Psoas muscle (tissue), 8 donors: ENCODE measurements around the gene SPDL1. TPM values are rescaled to one million over a fixed set of nuclear protein-coding genes. Genes with fewer than 3 reads are reported as not detected.

Experiments
- ATAC-seq, 4 donors: fragments of 200-7000 bp; cut with Tn5 transposase; one replicate each; pipeline ENCODE4 v1.9.1; 2020; ENCODE audit warnings: moderate library complexity in 3 of 4, mild to moderate bottlenecking in 2 of 4
- DNase-seq, 2 donors: peaks; one replicate each; pipeline ENCODE4 v3.0.0-alpha.2; 2020
- H3K27ac ChIP-seq: fragments of 200-600 bp; one replicate; pipeline ENCODE4 v1.8.0; 2022
- H3K27me3 ChIP-seq, 3 donors: fragments of 200-600 bp in 1 of 3; one replicate each; pipeline versions ENCODE4 v1.6.1 to v1.8.0; 2013 to 2022; ENCODE audit warnings: low read length in 2 of 3, mild to moderate bottlenecking in 2 of 3, moderate library complexity in 1 of 3; ENCODE audit not compliant: insufficient read depth in 3 of 3
- H3K36me3 ChIP-seq, 2 donors: fragments of 200-600 bp in 1 of 2; one replicate each; pipeline versions ENCODE4 v1.6.1 to v1.8.0; 2013 to 2022; ENCODE audit warnings: low read depth in 1 of 2, mild to moderate bottlenecking in 1 of 2, moderate library complexity in 1 of 2; ENCODE audit not compliant: insufficient read depth in 1 of 2
- H3K4me1 ChIP-seq: fragments of 200-600 bp; one replicate; pipeline ENCODE4 v1.8.0; 2022
- H3K4me3 ChIP-seq: fragments of 200-600 bp; one replicate; pipeline ENCODE4 v1.8.0; 2022; ENCODE audit warnings: mild to moderate bottlenecking
- H3K9me3 ChIP-seq: fragments of 200-600 bp; one replicate; pipeline ENCODE4 v1.8.0; 2022
- WGBS, 3 donors: extraction: QIAGEN DNeasy Blood & Tissue Kit; methylation state at CpG; one replicate each; pipeline versions ENCODE4 v1.1.6 to v1.1.7; 2013; 5-methylcytosine and 5-hydroxymethylcytosine counted together
- intact Hi-C, 2 donors: fragments of 100-400 bp; cut with DNase I; formaldehyde crosslinking; loops; one replicate each; pipeline versions ENCODE4 v1.11.0 to v1.14.2; 2022
- polyA plus RNA-seq, 3 donors: library from polyadenylated mRNA; stranded (reverse); fragments of 200-250 nt; gene quantifications; one replicate each; pipeline ENCODE4 v1.2.3, GENCODE V29; 2013
- total RNA-seq, 4 donors: library from RNA; stranded (reverse); fragmentation: NEBNext Ultra II Directional in 2 of 4; extraction: Animal tissue kit (Norgen Biotek cat#: 25700) in 2 of 4; gene quantifications; one replicate each; pipeline versions ENCODE4 v1.2.1 to v1.2.4, GENCODE V29; 2021 to 2023
- TF ChIP-seq, protein P1 (sequence below): fragments of 200-600 bp; IDR thresholded peaks from one replicate; pipeline ENCODE4 v1.8.0; 2022; ENCODE audit warnings: antibody characterized with exemption
- donor health status: healthy with polysubstance abuse.
- donor health status: DM: no; HTN: no; CAD: no; lungs with moderate emphysema.
- donor health status: Bipolar disorder and iron deficiency.
- donor health status: healthy.
- donor health status: DM: yes; HTN: yes; CAD: no.
- donor health status: DM: no; HTN: no; CAD: no.
- donor health status: DM: no; HTN: no; CAD: no.
- donor health status: DM: yes; HTN: yes; CAD: no.

The SPDL1 gene
- total and polyA plus RNA-seq, 7 donors = 1.7 to 6.3 (median 2.8) TPM

DNA sequence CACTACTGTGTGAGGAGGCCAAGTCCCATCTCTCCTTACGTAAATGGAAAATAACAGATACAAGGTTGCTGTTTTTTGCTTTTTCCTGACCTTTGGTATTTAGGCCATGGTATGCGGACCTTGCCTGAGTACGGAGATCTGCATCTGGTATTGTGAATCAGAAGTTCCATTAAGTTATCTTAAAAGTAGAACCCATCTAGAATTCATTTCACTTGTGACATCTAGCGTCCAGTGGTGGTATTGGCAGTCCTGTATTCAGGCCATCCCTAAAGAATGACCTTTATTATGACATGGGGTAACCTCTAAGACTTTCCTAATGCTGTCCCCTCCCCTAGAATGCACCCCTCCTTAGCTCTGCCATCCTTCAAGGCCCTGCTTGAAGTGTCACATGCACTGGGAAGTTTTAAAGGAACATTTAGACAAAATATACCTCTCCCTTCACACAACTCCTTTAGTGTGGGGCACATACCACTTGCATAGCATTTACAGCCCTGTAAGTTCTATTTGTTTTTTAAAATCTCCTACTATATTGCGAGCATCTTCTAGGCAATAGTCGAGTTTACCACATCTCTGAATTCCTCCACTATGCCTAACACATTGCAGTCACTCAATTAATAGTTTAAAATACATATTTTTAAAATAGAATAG lies 1.9 kb upstream of the SPDL1 start:
- peak in 1 of 2 donors; percentile 12 for DNase-seq
- intact Hi-C loops = loop anchor here (2.0 to 10.0 kb wide), 4 partner anchors 593 to 1097 kb away; partner anchors contain the start of gene RARS1 (in 1 of the 2)
- Histone ChIP-seq H3K27ac (no peak overlapping the region), H3K36me3 (no peaks in the 10 kb centered on the region), H3K27me3 (no peaks in the 10 kb centered on the region), H3K9me3 (no peaks in the 10 kb centered on the region), H3K4me1 (peaks cover 7% of the 10 kb centered on the region), H3K4me3 (no peak overlapping the region)
- TF ChIP-seq, protein P1, sequence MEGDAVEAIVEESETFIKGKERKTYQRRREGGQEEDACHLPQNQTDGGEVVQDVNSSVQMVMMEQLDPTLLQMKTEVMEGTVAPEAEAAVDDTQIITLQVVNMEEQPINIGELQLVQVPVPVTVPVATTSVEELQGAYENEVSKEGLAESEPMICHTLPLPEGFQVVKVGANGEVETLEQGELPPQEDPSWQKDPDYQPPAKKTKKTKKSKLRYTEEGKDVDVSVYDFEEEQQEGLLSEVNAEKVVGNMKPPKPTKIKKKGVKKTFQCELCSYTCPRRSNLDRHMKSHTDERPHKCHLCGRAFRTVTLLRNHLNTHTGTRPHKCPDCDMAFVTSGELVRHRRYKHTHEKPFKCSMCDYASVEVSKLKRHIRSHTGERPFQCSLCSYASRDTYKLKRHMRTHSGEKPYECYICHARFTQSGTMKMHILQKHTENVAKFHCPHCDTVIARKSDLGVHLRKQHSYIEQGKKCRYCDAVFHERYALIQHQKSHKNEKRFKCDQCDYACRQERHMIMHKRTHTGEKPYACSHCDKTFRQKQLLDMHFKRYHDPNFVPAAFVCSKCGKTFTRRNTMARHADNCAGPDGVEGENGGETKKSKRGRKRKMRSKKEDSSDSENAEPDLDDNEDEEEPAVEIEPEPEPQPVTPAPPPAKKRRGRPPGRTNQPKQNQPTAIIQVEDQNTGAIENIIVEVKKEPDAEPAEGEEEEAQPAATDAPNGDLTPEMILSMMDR = peak; percentile 68
- WGBS, 3 donors = 25 to 31% (median 30%) methylated on average over 6 of the region's 6 CpGs
- peak in 1 of 4 donors; percentile 39 for ATAC-seq

DNA sequence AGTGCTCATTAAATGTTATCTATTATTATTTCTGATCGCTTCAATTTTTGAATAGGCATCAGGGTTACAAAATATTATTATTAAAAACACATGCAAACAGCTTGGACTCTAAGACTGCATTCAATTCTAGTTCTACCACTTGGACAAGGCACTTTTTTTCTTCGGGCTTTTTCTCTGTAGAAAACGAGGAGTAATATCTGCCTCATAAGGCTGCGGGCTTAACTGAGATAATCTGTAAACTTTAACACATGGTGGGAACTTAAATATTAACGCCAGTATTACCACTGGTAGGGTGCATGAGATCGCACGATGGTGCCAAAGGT lies 511 bp upstream of the SPDL1 start:
- ATAC-seq = no peak
- TF ChIP-seq, protein P1 = no peak
- H3K4me1 ChIP-seq = peaks cover 7% of the 10 kb centered on the region
- H3K9me3 ChIP-seq = no peaks in the 10 kb centered on the region
- H3K27ac ChIP-seq = peak overlapping the region; percentile 70
- DNase-seq = no peak
- WGBS, 3 donors = 5 to 6% (median 6%) methylated on average over 7 of the region's 7 CpGs
- no peaks in the 10 kb centered on the region for H3K27me3 ChIP-seq
- H3K4me3 ChIP-seq = peak overlapping the region; percentile 86
- intact Hi-C loops = loop anchor here (5.0 to 10.0 kb wide), 3 partner anchors 596 to 1098 kb away; partner anchors contain the start of gene RARS1 (in 1 of the 2)
- H3K36me3 ChIP-seq = no peaks in the 10 kb centered on the region

DNA sequence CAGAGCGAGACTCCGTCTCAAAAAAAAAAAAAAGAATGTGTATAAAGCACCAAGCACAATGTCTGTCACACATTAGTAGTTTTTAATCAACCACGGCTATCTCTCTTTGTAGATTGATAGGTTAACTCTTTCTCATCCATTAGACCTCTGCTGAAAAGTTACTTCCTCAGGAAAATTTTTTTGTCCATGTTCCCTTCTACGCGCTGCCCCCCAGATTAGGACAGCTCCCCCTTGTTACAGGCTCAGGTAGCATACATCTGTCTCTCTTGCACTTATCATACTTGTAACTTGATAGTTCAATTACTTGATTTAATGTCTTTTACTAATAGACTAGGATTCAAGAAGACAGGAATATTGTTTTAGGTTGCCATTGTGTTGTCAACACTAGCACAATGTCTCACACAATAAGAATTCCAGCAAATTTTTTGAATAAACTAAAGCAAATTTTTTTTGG lies 1.5 kb downstream of the SPDL1 start:
- no peaks in the 10 kb centered on the region for H3K9me3 ChIP-seq
- H3K27me3 ChIP-seq = no peaks in the 10 kb centered on the region
- DNase-seq (no peak), ATAC-seq (no peak)
- intact Hi-C loops = loop anchor here (5.0 to 10.0 kb wide), 3 partner anchors 598 to 1100 kb away; partner anchors contain the start of gene RARS1 (in 1 of the 2)
- H3K27ac ChIP-seq = no peak overlapping the region
- H3K4me3 ChIP-seq = peak overlapping the region; percentile 86
- peaks cover 6 to 19% of the 10 kb centered on the region in 2 donors for H3K36me3 ChIP-seq
- whole genome bisulfite sequencing, 3 donors = 56 to 70% (median 68%) methylated on average over 3 to 5 of the region's 5 CpGs
- TF ChIP-seq, protein P1 = no peak
- H3K4me1 ChIP-seq = peaks cover 7% of the 10 kb centered on the region

DNA sequence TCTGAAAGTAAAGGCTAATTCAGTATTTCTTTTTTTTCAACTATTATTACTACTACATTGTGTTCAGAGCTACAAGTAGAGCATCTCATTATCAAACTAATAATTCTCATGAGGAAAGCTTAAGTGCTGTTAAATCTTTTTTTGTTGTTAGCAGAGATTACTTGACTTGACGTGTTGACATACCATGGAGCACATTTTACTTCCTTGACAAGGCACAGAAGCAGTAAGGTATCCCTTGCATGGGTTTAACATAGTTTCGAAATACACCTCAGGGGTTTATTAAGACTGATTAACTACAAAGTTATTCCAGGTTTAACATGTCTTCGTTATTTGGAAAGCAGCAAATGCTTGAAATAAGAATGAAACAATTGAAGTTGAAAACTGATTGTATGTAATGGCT lies 7.0 kb downstream of the SPDL1 start:
- peaks cover 9 to 72% of the 10 kb centered on the region in 2 donors for H3K36me3 ChIP-seq

More for the DNA sequence above, 7.0 kb downstream of the SPDL1 start:
- Histone ChIP-seq H3K4me3 (no peak overlapping the region), H3K9me3 (no peaks in the 10 kb centered on the region), H3K4me1 (no peaks in the 10 kb centered on the region), H3K27ac (no peak overlapping the region), H3K27me3 (no peaks in the 10 kb centered on the region)
- TF ChIP-seq, protein P1 = no peak
- DNase-seq = no peak
- intact Hi-C loops = no loop called here
- ATAC-seq = no peak
- 97 to 99% (median 97%) methylated on average over 3 of the region's 3 CpGs for WGBS, 3 donors
